Loucy (cell line): ENCODE data around the gene TNP1.

Experiments used
- H2AFZ ChIP-seq: fragments of 200-600 bp; sonication (generic); 2 replicates; pipeline ENCODE4 v1.6.0; 2016; ENCODE audit warnings: antibody characterized with exemption, mild to moderate bottlenecking, low read length, moderate library complexity
- H3F3A ChIP-seq: fragments of 200-600 bp; 2 replicates; pipeline ENCODE4 v1.6.0; 2016; ENCODE audit warnings: antibody characterized with exemption, low read depth, mild to moderate bottlenecking
- H3K27me3 ChIP-seq: fragments of 200-600 bp; sonication (generic); 2 replicates; pipeline ENCODE4 v1.6.1; 2014; ENCODE audit warnings: low read length, mild to moderate bottlenecking; ENCODE audit not compliant: insufficient read depth, poor library complexity, severe bottlenecking
- H3K36me3 ChIP-seq: fragments of 200-600 bp; sonication (generic); 2 replicates; pipeline ENCODE4 v1.6.1; 2016; ENCODE audit warnings: low read length; ENCODE audit not compliant: insufficient read depth
- H3K4me1 ChIP-seq: fragments of 200-600 bp; sonication (generic); 2 replicates; pipeline ENCODE4 v1.5.1; 2014; ENCODE audit warnings: low read length, mild to moderate bottlenecking; ENCODE audit not compliant: insufficient read depth, poor library complexity, severe bottlenecking
- H3K4me2 ChIP-seq: fragments of 200-600 bp; sonication (generic); 2 replicates; pipeline ENCODE4 v1.6.0; 2014; ENCODE audit warnings: antibody characterized with exemption, low read length, low read depth, mild to moderate bottlenecking; ENCODE audit not compliant: poor library complexity, severe bottlenecking
- H3K4me3 ChIP-seq: fragments of 200-600 bp; sonication (generic); 2 replicates; pipeline ENCODE4 v1.5.1; 2014; ENCODE audit warnings: low read length, mild to moderate bottlenecking, mixed read lengths; ENCODE audit not compliant: poor library complexity, severe bottlenecking
- H3K79me2 ChIP-seq: fragments of 200-600 bp; sonication (generic); 2 replicates; pipeline ENCODE4 v1.6.1; 2014; ENCODE audit warnings: low read length; ENCODE audit not compliant: insufficient read depth
- H3K9ac ChIP-seq: fragments of 200-600 bp; sonication (generic); 2 replicates; pipeline ENCODE4 v1.6.0; 2014; ENCODE audit warnings: mild to moderate bottlenecking, low read depth, low read length, moderate library complexity; ENCODE audit not compliant: poor library complexity, severe bottlenecking
- H3K9me2 ChIP-seq: fragments of 200-600 bp; sonication (generic); replicated peaks from 2 replicates; pipeline ENCODE4 v1.6.1; 2016; ENCODE audit warnings: low read depth, low read length, mixed read lengths
- H3K9me3 ChIP-seq: fragments of 200-600 bp; sonication (generic); 2 replicates; pipeline ENCODE4 v1.6.1; 2014; ENCODE audit warnings: mild to moderate bottlenecking, antibody characterized with exemption, low read length, low read depth; ENCODE audit not compliant: insufficient read depth
- H4K20me1 ChIP-seq: fragments of 200-600 bp; sonication (generic); 2 replicates; pipeline ENCODE4 v1.6.0; 2014; ENCODE audit warnings: antibody characterized with exemption, low read length, mild to moderate bottlenecking; ENCODE audit not compliant: insufficient read depth, poor library complexity, severe bottlenecking
- CTCF ChIP-seq: fragments of 200-600 bp; sonication (generic); conservative IDR thresholded peaks from 2 replicates; pipeline ENCODE4 v1.5.1; 2014; ENCODE audit warnings: mild to moderate bottlenecking, antibody characterized with exemption, low read length
- EZH2phosphoT487 ChIP-seq: fragments of 200-600 bp; IDR thresholded peaks from 2 replicates; pipeline ENCODE4 v1.6.1; 2018; ENCODE audit warnings: antibody characterized with exemption, mild to moderate bottlenecking, moderate library complexity, borderline replicate concordance

The TNP1 gene

GRCh38 chr2:216879727-216880508 lies 20.1 kb upstream of the TNP1 start:
- Histone ChIP-seq H4K20me1 (no peaks in the 10 kb centered on the region), H3K9me3 (no peaks in the 10 kb centered on the region), H3K79me2 (no peaks in the 10 kb centered on the region), H2AFZ (no peak overlapping the region), H3K36me3 (no peaks in the 10 kb centered on the region), H3K27me3 (no peaks in the 10 kb centered on the region), H3F3A (no peaks in the 10 kb centered on the region), H3K4me1 (no peaks in the 10 kb centered on the region), H3K9ac (no peak overlapping the region), H3K4me2 (no peak overlapping the region), H3K9me2 (no peaks in the 10 kb centered on the region), H3K4me3 (no peak overlapping the region)
- TF ChIP-seq EZH2phosphoT487 (no peak), CTCF (no peak)

- no peaks in the 10 kb centered on the region for H3K9me3 ChIP-seq
- no peak overlapping the region for H3K9ac ChIP-seq
- H3K36me3 ChIP-seq, result no peaks in the 10 kb centered on the region
- no peaks in the 10 kb centered on the region for H4K20me1 ChIP-seq
- no peaks in the 10 kb centered on the region for H3F3A ChIP-seq
- no peak overlapping the region for H3K4me3 ChIP-seq
- H3K9me2 ChIP-seq, result no peaks in the 10 kb centered on the region
- no peak overlapping the region for H2AFZ ChIP-seq
- H3K79me2 ChIP-seq, result no peaks in the 10 kb centered on the region
- TF ChIP-seq CTCF (no peak), EZH2phosphoT487 (no peak)
- H3K4me1 ChIP-seq, result no peaks in the 10 kb centered on the region
- no peak overlapping the region for H3K4me2 ChIP-seq
- no peaks in the 10 kb centered on the region for H3K27me3 ChIP-seq
These were observed 18.2 kb upstream of the TNP1 start for GRCh38 chr2:216878072-216878471.

GRCh38 chr2:216877085-216877484 lies 17.2 kb upstream of the TNP1 start:
- H2AFZ ChIP-seq, result no peak overlapping the region
- H3F3A ChIP-seq, result no peaks in the 10 kb centered on the region
- H3K36me3 ChIP-seq, result no peaks in the 10 kb centered on the region
- TF ChIP-seq CTCF (peak; percentile 31; the same call in 1 of the 2 replicates), EZH2phosphoT487 (no peak)
- no peaks in the 10 kb centered on the region for H3K9me2 ChIP-seq
- no peak overlapping the region for H3K4me3 ChIP-seq
- no peaks in the 10 kb centered on the region for H3K27me3 ChIP-seq
- no peaks in the 10 kb centered on the region for H3K4me1 ChIP-seq
- H3K4me2 ChIP-seq, result no peak overlapping the region
- no peaks in the 10 kb centered on the region for H3K9me3 ChIP-seq
- no peaks in the 10 kb centered on the region for H3K79me2 ChIP-seq
- H3K9ac ChIP-seq, result no peak overlapping the region
- H4K20me1 ChIP-seq, result no peaks in the 10 kb centered on the region
